ENCODE data around the gene GMFB. TPM values are rescaled to one million over a fixed set of nuclear protein-coding genes. Genes with fewer than 3 reads are reported as not detected.
A peak's percentile ranks its signal among the peaks of the same experiment; 100 is the strongest.

Gene GMFB
- total RNA-seq, 1 donor: 142 TPM

GRCh38 chr14:54512393-54512792 lies 23.6 kb upstream of the GMFB start:
- TF ChIP-seq CTCF (IDR thresholded peaks at IDR 0.05; ENCODE audit: insufficient read depth, low read depth, low read length): no peak
- DNase-seq (ENCODE audit: low read depth): no peak

GRCh38 chr14:54509546-54510501 lies 21.0 kb upstream of the GMFB start, which contains the start of gene CGRRF1:
TSS of gene CGRRF1 (plus strand) at chr14:54509906. CDS start at chr14:54509960, 54 bp downstream.
- TF ChIP-seq CTCF (IDR thresholded peaks at IDR 0.05; ENCODE audit: insufficient read depth, low read depth, low read length): peak; percentile 45
- H3K4me3 ChIP-seq (ENCODE audit: low read depth, low read length): peak within 1 kb of the TSS; percentile 90
- peak; percentile 98 for DNase-seq (ENCODE audit: low read depth)

More at GRCh38 chr14:54512393-54512792, 23.6 kb upstream of the GMFB start:
- no peak overlapping the region for H3K4me3 ChIP-seq (ENCODE audit: low read depth, low read length)

GRCh38 chr14:54503486-54503885 lies 14.7 kb upstream of the GMFB start:
- DNase-seq (ENCODE audit: low read depth): peak; percentile 42
- no peak overlapping the region for H3K4me3 ChIP-seq (ENCODE audit: low read depth, low read length)
- peak; percentile 56 for TF ChIP-seq CTCF (IDR thresholded peaks at IDR 0.05; ENCODE audit: insufficient read depth, low read depth, low read length)

GRCh38 chr14:54502602-54503001 lies 13.8 kb upstream of the GMFB start:
- no peak overlapping the region for H3K4me3 ChIP-seq (ENCODE audit: low read depth, low read length)
- DNase-seq (ENCODE audit: low read depth): no peak
- no peak for TF ChIP-seq CTCF (IDR thresholded peaks at IDR 0.05; ENCODE audit: insufficient read depth, low read depth, low read length)

GRCh38 chr14:54501480-54501879 lies 12.7 kb upstream of the GMFB start:
- DNase-seq (ENCODE audit: low read depth): no peak
- TF ChIP-seq CTCF (IDR thresholded peaks at IDR 0.05; ENCODE audit: insufficient read depth, low read depth, low read length): no peak

GRCh38 chr14:54500744-54501143 lies 12.0 kb upstream of the GMFB start:
- no peak for TF ChIP-seq CTCF (IDR thresholded peaks at IDR 0.05; ENCODE audit: insufficient read depth, low read depth, low read length)
- DNase-seq (ENCODE audit: low read depth): no peak
- no peak overlapping the region for H3K4me3 ChIP-seq (ENCODE audit: low read depth, low read length)

More at GRCh38 chr14:54501480-54501879, 12.7 kb upstream of the GMFB start:
- no peak overlapping the region for H3K4me3 ChIP-seq (ENCODE audit: low read depth, low read length)

All from fibroblast of villous mesenchyme (primary cell).